Middle frontal gyrus (tissue), 1 donor: ENCODE data around the gene PRSS3.
"Not testable (repeated sequence)": the region's sequence is repeated elsewhere in the genome, so short reads cannot be mapped to it uniquely, and the experiment has no call there.

Experiments
- DNase-seq: peaks from one replicate; pipeline ENCODE4 v3.0.0-alpha.2; 2015; ENCODE audit warnings: low spot score; ENCODE audit errors: extremely low spot score

PRSS3 gene

GRCh38 chr9:33817327-33818166 lies 22.2 kb downstream of the PRSS3 start:
- no peak for DNase-seq

GRCh38 chr9:33818167-33818846 lies 22.9 kb downstream of the PRSS3 start:
- DNase-seq: no peak

DNA sequence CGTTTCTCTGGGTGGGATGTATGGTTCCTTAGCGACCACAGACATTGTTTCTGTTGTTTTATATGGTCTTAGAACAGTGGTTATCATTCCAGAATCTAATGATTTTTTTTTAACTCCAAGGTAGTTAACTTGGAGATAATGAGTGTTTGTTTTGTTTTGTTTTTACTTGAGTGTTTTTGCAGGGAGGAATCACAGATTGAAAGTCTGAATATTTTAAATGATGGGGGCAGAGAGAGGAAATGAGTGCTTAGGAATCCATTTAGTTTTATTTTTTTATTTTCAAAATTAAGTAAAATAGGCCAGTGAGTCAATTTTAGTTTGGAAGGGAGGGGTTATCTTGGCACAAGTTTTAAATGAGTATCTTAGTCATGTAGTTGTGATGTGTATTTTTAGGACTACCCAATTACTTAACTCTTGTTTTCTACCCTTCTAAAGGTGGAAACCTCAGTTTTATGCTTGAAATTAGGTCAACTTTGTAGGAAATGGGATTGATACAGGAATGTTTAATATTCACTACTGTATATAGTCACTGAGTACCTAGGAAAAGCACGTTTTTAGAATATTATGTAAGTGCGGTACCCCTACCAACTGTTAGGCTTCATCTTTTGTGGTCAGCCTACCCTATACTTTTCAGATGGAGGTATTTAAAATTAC lies 23.6 kb downstream of the PRSS3 start:
- no peak for DNase-seq

GRCh38 chr9:33820231-33820745 lies 24.9 kb downstream of the PRSS3 start:
- DNase-seq: no peak

DNA sequence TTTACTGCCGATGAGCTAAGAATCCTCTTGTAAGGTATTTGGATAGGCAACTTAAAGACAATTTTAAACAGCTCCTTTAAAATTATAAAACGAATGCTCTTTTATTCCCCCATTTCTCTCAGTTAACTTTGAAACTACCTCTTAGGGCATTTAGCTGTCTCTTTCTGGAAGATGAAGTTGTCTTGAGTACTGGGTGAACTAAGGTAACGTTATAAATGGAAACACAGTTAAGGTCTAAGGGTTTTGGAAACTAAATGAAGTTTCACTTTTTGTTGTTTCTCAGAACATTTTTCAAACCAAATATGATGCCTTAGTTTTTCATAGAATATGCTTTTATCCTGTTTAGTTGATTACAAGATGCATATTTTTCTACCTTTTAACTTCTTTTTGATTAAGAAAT lies 28.4 kb downstream of the PRSS3 start:
- DNase-seq: no peak

DNA sequence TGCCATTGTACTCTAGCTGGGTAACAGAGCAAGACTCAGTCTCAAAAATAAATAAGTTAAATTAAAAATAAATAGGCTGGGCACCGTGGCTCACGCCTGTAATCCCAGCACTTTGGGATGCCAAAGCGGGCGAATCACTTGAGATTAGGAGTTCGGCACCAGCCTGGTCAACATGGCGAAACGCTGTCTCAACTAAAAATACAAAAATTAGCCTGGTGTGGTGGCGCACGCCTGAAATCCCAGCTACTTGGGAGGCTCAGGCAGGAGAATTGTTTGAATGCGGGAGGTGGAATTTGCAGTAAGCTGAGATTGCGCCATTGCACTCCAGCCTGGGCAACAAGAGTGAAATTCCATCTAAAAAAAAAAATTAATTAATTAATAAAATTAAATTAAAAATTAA lies 31.9 kb downstream of the PRSS3 start:
- DNase-seq: not testable (repeated sequence)

DNA sequence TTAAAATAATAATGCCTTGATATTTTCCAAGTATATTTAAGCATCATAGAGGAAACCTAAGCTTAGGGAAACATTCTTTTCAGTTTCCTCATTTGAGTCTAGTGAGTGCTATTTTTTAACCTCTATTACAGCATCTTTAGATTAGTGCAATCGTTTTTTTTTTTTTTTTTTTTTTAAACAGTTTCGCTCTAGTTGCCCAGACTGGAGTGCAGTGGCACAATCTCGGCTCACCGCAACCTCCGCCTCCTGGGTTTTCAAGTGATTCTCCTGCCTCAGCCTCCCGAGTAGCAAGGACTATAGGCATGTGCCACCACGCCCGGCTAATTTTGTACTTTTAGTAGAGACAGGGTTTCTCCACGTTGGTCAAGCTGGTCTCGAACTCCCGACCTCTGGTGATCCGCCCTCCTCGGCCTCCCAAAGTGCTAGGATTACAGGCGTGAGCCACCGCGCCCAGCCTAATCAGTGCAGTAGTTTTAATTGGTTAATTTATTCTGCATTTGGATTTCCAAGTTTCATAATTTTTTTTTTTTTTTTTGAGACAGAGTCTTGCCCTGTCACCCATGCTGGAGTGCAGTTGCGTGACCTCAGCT lies 34.4 kb downstream of the PRSS3 start:
- not testable (repeated sequence) for DNase-seq

- no peak for DNase-seq
Measured at GRCh38 chr9:33835625-33836260, 40.4 kb downstream of the PRSS3 start.

- DNase-seq: not testable (repeated sequence)
Measured at GRCh38 chr9:33836261-33836660, 40.9 kb downstream of the PRSS3 start.

- no peak for DNase-seq
Measured at GRCh38 chr9:33837138-33837537, 41.8 kb downstream of the PRSS3 start.

DNA sequence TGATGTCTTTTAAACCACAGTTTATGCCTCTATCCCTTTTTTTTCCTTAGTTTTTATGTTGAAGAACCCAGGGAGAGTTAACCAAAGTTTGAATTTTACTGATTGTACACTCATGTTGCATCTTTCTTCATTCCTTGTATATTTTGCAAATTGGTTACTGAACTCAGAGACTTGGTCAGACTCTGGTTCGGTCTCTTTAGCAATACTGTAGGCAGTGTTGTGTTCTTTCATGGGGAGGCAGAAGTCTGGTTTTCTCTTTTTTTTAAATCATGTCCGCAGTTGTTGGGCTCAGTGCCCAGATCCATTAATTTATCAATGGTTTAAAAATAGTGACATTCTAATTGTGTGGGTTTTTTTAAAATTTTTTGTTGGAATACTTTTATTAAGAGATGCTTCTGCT lies 45.0 kb downstream of the PRSS3 start:
- no peak for DNase-seq

DNA sequence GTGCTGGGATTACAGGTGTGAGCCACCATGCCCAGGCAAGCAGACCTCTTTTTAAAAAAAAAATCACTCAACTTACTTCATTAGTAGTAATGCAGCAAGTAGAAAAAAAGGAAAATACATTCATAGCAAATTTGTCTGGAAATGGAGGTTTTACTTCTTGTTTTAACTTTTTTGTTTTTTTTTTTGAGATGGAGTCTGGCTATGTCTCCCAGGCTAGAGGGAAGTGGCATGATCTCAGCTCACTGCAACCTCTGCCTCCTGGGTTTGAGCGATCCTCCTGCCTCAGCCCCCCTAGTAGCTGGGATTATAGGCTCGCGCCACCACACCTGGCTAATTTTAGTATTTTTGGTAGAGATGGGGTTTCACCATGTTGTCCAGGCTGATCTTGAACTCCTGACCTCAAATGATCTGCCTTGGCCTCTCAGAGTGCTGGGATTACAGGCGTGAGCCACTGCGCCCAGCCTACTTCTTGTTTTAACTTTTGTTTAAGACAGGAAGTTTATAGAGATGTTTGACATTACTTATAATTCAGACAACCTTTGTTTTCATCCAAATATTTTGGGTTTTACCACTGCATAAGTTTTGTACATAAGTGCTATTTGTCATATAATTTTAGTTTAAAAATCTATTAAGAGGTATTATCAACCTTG lies 48.1 kb downstream of the PRSS3 start:
- no peak for DNase-seq

DNA sequence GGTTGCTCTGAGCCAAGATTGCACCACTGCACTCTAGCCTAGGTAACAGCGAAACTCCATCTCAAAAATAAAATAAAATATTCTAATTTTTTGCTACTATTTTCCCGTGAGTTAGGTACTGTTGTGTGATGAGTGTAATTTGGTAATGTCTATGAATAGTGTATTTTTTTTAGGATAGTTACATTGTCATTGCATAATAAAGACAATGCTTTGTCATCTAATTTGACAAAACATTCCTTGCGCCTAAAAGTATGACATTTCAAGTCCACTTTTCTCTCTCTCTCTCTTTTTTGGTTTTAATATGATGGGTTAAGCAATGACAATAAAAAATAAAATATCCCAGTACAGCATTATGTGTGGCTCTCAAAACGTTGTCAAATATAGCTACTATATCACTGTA lies 50.9 kb downstream of the PRSS3 start:
- DNase-seq: no peak

DNA sequence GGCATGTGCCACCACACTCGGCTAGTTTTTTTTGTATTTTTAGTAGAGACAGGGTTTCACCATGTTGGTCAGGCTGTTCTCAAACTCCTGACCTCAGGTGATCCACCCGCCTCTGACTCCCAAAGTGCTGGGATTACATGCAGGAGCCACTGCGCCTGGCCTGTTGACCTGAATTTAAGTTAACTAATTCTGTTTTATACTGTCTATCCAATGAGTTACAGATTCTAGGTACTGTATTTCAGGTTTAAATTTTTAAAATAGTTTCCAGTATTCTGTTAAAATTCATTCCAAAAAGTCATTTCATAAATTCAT lies 52.5 kb downstream of the PRSS3 start:
- DNase-seq: not testable (repeated sequence)
